GM21717 (cell line): ENCODE measurements around the gene VRTN.

Experiments used
- ATAC-seq: cut with Tn5 transposase; IDR thresholded peaks from one replicate; pipeline ENCODE4 v1.9.1; 2021; ENCODE audit warnings: mild to moderate bottlenecking, moderate library complexity; ENCODE audit not compliant: unreplicated experiment

Gene VRTN

DNA sequence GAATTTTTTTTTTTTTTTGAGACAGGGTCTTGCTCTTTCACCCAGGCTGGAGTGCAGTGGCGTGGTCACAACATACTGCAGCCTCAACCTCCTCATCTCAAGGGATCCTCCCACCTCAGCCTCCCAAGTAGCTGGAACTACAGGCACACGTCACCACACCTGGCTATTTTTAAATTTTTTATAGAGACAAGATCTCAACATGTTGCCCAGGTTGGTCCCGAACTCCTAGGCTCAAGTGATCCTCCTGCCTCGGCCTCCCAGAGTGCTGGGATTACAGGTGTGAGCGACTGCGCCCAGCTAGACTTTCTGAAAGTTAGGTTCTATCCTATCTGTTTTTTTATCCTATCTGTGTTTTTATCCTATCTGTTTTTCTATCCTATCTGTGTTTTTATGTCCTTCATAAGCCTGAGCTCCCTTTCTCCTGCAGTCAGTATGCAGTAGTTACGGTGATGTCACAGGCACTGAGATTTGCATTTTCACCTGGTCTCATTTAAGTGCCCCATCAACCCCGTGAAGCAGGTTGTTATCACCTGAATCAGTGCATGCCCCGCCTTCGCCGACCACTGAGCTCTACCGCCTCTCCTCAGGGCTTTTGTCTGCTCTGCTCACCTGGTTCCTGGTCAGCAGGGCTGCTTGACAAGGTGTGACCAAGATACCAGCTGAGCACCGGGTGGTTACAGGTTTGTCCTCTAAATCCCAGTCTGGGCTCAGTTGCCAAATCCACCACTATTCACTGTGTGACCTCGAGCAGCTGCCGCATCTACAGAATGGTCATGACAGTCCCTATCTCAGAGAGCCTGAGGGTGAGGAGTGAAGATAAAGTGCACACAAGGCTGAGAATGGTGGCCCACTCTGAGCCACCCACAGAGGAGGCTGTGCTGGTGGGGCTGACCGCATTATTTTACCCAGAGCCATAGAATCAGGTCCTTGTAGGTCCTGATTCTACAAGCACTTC, 44.6 kb downstream of the VRTN start:
- ATAC-seq = no peak

DNA sequence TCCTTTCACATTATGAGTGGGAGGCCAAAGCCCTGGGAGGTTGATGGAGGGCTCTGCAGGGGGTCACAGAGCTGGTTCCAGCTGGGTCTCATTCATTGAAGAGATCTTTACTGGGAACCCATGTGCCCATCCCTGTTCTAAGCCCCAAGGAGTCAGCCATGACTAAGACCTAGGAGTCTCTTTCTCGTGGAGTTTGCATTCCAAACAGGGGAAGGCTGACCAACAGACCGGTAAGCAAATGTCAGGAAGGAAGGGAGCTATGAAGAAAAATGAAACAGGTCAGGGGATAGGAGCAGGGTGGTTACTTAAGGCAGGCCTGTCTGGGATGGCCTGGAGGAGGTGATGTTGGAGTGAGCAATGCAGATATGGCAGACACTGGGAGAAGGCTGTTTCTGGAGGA, 46.3 kb downstream of the VRTN start:
- no peak for ATAC-seq

DNA sequence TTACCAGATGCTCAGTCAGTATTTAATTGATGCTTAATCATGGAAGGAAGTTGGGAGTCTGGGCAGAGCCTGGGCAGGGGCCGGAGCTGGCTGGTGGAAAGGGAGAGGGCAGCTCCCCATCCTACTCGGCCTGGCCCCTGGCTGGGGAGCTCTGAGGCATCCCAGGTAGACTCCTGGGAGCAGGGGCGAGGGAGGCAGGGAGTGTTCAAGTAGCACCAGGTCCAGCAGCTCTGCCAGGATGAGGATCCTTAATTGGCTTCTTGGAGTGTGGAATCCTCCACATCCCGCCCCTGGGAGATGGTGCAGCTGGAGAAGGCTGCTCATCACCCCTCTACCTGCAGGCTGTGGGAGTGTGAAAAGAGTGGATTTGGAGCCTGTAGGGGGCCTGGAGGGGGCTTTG, 46.8 kb downstream of the VRTN start:
- ATAC-seq = no peak

DNA sequence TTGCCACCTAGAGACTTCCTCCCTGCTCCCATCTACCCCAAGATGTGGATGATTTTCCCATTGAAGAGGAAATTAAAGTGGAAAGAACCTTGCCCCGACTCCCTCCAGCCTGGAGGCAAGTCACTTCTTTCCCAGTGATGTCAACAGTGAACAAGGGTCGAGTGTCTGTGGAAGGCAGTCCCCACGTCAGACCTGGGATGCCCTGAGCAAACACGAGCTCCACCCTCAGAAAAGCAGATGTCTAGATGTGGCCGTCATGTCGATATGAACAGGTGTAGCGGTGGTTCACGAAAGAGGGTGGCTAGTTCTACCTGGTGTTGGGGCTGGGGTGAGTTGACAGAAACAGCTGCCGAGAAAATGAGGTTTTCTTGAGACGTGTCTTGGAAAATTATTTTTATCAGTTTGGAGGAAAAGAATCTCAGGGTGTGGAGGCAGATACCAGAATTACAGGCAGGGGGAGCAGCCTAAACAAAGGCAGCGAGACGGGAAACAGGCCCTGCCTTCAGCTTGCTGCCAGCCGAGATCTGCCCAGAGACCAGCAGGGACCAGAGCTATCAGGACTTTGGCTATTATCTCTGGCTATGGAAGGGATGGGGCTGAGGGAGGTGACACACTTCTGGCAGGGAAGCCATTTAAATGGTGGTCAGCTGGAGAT, 51.9 kb downstream of the VRTN start:
- ATAC-seq = no peak

DNA sequence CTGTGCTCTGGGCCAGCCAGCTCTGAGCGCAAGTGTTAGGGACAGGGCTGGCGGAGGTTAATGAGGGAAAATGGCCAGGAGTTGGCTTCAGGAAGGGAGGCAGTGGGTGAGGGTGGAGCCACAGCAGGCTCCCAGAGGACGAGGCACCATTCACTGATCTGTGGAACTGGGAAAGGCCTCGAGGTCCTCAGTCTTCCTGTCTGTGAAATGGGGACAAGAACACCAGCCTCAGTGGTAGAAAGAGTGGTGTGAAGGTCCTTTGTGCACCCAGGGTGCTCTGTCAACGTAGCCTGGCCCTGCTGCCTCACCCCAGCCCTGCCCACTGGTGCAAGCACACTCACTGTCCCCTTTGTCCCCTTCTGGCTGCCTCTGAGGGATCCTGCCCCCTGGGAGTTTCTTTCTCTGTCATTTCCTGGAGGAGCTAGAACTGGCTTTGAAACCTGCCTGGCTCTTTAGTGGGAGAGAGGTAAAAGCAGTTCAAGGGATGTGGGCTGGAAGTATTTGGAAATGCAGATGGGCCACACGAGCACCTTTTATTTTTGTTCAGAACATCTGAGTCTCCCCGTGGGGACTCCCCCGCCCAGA, 52.7 kb downstream of the VRTN start:
- no peak for ATAC-seq

DNA sequence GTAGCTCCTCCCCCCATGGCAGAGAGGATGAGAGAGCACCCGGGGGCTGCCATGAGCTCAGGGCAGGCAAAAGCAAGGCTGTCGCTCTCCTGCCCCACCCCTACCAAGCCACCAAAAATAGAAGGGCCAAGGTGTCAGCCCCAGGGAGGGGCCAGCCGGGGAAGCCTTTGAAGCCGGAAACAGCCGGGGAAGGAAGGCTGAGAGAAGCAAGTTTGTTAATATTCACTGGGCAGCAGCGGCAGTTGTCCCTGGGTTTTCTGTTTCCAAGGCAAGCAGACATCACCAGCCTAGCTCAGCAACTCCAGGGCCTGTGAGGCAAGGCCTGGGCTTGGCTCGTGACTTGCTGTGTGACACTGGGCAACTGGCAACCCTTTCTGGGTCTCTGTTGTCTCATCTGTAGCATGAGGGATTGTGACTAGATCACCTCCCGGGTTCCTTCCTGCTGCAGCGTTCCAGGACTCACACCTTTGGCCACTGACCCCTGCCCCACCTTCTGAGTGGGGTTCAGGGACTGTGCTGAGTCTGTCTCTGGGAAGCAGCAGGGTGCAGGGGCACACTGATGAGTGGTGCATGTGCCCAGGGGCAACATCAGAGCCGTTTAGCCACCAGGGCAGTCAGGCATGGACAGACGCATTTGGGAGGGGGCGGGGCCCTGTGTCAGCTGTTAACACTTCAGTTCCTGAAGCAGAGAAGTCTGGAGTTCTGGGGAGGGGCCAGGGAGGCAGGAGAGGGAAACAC, 53.4 kb downstream of the VRTN start:
- ATAC-seq = peak; percentile 68

DNA sequence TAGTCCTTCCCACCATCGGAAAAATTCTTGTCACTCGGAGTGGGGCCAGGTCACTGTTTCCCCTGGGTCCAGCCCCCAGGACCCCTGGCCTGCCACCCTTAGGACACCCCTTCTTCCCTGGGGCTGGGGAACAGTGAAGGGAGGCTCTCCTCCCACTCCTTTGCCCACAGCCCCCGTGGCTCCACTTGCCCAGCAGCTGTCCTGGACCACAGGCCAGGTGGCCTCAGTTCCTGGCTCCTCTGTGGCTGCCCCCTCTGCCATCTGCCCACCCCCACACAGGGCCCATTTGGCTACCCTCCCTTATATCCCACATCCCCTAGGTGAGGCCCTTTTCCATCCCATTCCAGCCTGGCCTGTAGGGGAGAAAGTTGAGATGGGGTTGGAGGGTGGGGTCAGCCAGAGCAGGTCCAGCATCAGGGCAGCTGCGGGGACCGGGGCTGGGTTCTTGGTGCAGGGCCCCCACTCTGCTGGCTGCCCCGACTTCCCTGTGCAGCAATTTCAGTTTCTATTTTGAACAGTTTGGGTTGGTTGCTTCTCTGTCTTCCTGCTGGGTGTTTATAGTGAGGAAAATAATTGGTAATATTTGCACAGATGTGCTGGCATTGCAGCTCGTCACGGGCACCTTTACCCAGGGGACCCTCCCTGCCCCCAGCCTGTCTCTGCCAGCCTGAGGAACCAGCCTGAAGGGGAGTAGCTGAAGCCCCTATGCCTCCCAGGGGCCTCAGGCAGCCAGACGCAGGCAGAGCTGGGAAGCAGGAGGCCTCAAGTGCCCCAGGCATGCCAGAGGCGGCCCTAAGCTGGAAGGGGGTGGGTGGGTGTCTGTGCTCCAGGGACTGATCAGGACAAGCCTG, 54.4 kb downstream of the VRTN start:
- no peak for ATAC-seq

DNA sequence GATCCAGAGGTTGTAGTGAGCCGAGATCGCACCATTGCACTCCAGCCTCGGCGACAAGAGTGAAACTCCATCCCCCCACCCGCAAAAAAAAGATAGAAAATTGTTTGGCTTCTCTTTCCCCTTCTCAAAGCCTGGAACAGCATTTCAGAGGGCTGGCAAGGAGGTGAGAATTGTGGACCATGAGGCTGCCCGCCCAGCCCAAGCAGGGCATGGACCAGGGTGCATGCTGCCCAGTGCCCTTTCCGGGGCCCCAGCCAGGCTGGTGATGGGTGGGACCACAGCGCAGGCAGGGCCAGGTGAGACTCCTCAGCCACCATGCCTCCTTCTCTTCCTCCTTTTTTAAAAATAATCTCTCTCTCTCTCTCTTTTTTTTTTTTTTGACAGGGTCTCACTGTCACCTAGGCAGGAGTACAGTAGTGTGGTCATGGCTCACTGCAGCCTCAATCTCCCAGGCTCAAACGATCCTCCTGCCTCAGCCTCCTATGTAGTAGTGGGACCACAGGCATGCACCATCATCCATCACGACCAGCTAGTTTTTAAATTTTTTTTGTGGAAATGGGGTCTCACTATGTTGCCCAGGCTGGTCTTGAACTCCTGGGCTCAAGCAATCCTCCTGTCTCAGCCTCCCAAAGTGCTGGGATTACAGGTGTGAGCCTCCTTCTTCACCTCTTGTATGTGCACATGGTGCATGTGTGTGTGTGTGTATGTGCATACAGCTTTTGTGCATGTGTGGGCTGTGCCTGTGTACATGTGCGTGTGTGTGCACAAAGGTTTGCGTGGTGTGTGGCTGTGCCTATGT, 55.5 kb downstream of the VRTN start:
- no peak for ATAC-seq

DNA sequence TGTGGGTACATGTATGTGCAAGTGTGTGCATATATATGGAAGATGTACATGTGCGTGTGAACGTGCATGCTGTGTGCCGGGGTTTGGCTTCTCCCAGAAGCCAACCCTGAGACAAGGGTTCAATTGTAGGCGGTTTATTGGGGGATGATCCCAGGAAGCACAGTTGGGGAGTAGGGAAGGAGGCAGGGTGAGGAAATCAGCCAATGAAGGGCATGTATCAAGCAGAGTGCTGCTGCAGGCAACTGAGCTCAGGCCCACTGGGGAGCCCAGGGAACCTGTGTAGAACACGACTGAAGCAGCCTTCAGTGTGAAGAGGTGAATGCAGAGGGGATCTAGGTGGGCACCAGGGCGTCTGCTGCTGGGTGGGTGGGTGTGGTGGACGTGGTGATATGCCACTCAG, 56.2 kb downstream of the VRTN start:
- no peak for ATAC-seq

DNA sequence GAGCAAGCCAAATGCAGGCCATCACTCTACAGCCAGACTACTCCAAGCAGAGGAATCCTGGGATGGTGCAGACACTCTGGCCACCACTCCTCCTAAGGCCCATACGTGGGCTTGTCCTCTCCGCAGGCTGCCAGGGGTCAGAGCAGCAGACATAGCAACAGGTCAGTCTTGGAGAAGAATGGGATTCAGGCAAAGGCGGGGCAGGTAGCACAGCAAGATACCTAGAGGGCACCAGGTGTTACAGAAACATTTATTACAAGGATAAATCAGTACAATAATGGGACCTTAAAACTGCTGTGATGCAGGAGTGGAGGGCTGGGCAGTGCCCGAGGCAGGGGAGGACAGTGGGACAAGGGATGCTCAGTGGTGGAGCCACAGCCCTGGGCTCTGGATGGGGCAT, 57.4 kb downstream of the VRTN start:
- no peak for ATAC-seq

DNA sequence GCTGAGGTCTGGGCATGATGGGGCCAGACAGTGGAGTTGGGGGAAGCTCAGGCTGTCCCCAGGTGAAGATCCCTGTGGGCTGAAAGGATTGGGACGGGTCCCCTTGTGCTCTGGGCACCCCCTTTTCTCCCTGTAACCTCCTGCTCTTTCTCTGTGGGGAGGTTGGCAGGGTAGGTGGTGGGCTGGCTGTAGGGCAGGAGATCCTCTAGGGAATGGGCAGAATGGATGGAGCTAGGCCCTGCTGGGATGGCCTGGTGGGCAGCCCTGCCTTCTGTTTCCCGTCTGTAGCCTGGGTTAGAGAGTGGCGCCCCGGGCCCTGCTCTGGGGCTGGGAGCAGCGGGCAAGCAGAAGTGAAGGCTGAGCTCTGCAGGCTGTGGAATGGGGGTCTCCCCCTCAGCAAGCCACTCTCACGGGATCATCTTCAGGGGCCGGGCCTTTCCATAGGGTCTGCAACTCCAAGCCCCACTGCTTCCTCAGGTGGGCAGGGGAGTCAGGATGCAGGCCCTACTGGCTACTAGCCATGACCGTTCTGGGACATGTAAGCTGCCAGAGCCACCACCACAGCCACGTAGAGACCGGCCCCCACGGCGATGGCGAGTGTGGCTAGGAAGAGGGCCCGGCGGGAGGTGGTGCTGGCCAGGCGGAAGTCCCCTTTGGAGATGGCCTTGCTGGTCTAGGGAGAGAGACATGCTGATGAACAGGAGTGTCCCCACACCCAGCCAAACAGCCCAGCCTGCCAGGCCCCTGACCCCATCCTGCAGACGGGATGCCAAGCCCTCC, 58.9 kb downstream of the VRTN start:
- no peak for ATAC-seq

DNA sequence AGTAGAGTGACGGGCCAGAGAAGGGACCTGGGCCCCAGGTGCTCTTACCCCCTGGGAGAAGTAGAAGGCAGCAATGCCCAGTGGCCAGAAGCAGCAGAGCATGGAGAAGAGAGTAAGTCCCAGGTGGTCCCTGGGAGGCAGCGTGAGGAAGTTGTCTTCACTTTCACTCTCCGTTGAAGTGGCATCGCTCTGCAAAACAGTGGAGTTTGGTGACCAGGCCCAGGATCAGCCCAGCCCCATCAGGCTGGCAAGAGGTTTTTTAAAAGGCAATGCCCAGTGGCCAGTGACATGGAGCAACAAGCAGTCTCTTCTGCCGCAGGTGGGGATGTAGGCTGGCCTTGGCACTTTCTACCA, 59.5 kb downstream of the VRTN start:
- no peak for ATAC-seq

DNA sequence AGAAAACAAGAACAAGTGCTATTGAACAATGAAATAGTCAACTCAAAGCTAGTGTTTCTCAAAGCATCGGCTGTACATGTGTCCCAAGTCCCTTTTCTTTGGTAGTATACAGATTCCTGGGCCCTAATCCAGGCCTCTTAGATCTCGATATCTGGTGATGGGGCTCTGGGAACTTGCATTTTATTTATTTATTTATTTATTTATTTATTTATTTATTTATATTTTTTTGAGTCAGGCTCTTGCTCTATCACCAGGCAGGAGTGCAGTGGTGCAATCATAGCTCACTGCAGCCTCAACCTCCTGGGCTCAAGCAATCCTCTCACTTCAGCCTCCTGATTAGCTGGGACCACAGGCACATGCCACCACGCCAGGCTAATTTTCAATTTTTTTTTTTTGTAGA, 60.6 kb downstream of the VRTN start:
- no peak for ATAC-seq

DNA sequence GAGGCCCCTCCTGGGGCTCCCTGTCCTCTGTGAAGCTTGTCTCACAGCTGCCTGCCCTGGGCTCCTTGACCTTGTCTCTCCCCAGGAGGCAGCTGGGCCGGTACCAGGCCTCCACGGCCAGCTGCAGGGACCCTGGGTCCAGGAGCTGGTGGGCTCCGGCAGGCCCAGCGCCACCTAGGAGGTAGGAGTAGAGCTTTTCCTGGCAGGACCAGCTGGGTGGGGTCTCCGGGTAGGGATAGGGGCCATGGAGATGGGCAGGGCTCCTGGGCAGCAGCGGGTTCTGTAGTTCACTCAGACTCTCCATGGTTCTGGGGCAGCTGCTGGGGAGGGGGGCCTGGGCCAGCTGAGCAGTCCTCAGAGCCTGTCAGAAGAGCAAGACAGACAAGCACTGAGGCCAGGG, 61.2 kb downstream of the VRTN start:
- ATAC-seq = no peak
